Hippocampal formation (tissue), 2 donors: Measurements from ENCODE around the gene GMDS.

Experiments
- DNase-seq, 2 donors: peaks; one replicate each; lab custom pipeline; 2025; lab: John Stamatoyannopoulos, UW

Gene GMDS

GRCh38 chr6:2133716-2134310, 111.6 kb downstream of the GMDS start:
- no peak for DNase-seq

- no peak for DNase-seq
Observed at GRCh38 chr6:2132916-2133315, 112.5 kb downstream of the GMDS start.

- DNase-seq: no peak
Observed at GRCh38 chr6:2132416-2132815, 113.0 kb downstream of the GMDS start.

GRCh38 chr6:2129182-2129621, 116.2 kb downstream of the GMDS start:
- DNase-seq: no peak

- DNase-seq: no peak
Observed at GRCh38 chr6:2127484-2127911, 117.9 kb downstream of the GMDS start.

- DNase-seq: no peak
Observed at GRCh38 chr6:2126351-2126750, 119.1 kb downstream of the GMDS start.

- DNase-seq: no peak
Observed at GRCh38 chr6:2125158-2125557, 120.2 kb downstream of the GMDS start.

GRCh38 chr6:2124260-2124709, 121.1 kb downstream of the GMDS start:
- no peak for DNase-seq

- DNase-seq: no peak
Observed at GRCh38 chr6:2120912-2121311, 124.5 kb downstream of the GMDS start.

GRCh38 chr6:2119275-2119674, 126.1 kb downstream of the GMDS start:
- DNase-seq: no peak

GRCh38 chr6:2118136-2118535, 127.3 kb downstream of the GMDS start:
- DNase-seq: no peak

GRCh38 chr6:2117447-2117846, 128.0 kb downstream of the GMDS start:
- DNase-seq: no peak

- no peak for DNase-seq
Observed at GRCh38 chr6:2116496-2116895, 128.9 kb downstream of the GMDS start.

- DNase-seq: no peak
Observed at GRCh38 chr6:2114100-2114499, 131.3 kb downstream of the GMDS start.

GRCh38 chr6:2111162-2111677, 134.2 kb downstream of the GMDS start:
- no peak for DNase-seq

GRCh38 chr6:2110504-2110903, 134.9 kb downstream of the GMDS start:
- no peak for DNase-seq

GRCh38 chr6:2109796-2110195, 135.6 kb downstream of the GMDS start:
- DNase-seq: no peak

GRCh38 chr6:2108700-2109306, 136.6 kb downstream of the GMDS start:
- DNase-seq: no peak

GRCh38 chr6:2104524-2104880, 140.9 kb downstream of the GMDS start:
- DNase-seq: no peak

- DNase-seq: peak in 1 of 2 donors; percentile 63
Observed at GRCh38 chr6:2103765-2104523, 141.5 kb downstream of the GMDS start.

GRCh38 chr6:2102966-2103365, 142.4 kb downstream of the GMDS start:
- DNase-seq: no peak

- DNase-seq: no peak
Observed at GRCh38 chr6:2102316-2102883, 143.0 kb downstream of the GMDS start.

GRCh38 chr6:2101213-2101612, 144.2 kb downstream of the GMDS start:
- DNase-seq: no peak
